NCI-H2029 treated with DMSO at 0.1 percent for 48 hours (cell line): Measurements from ENCODE around the gene APOE.
"Not testable (repeated sequence)": the region's sequence is repeated elsewhere in the genome, so short reads cannot be mapped to it uniquely, and the experiment has no call there.

Source experiments
- DNase-seq: peaks from one replicate; lab custom pipeline; 2025; lab: John Stamatoyannopoulos, UW

The APOE gene

GRCh38 chr19:44884566-44884965 lies 21.0 kb upstream of the APOE start:
- DNase-seq = no peak

DNA sequence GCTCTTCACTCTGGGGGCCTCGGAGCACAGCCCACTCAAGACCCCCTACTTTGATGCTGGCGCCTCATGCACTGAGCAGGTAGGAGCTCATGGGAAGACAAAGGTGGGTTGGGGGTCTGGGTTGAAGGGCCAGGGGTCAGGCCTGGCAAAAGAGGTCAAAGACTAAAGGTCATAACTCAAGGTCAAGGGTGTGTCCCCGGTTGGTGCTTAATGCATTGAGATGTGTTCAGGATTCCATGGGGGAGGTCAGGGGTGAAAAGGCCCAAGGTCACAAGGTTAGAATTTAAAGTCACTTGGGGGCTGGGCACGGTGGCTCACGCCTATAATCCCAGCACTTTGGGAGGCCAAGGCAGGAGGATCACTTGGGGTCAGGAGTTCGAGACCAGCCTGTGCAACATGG lies 19.5 kb upstream of the APOE start:
- DNase-seq = no peak

DNA sequence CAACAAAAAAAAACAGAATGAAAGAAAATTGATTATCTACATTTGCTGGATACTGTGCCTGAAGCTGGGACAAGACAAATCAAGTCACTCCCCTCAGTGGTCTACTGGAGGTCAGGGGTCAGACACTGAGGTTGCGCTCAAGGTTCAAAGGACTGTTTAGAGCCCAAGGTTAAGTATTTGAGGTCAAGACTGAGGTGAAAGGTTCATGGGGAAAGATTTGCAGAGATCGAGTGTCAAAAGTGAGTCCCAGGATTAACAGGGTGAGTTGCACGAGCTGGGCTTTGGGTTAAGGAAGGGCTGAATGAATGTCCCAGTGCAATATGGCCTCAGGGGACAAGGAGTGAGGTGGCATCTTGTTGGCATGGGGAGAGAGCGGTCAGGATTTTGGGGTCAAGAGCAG lies 17.9 kb upstream of the APOE start:
- DNase-seq = no peak

DNA sequence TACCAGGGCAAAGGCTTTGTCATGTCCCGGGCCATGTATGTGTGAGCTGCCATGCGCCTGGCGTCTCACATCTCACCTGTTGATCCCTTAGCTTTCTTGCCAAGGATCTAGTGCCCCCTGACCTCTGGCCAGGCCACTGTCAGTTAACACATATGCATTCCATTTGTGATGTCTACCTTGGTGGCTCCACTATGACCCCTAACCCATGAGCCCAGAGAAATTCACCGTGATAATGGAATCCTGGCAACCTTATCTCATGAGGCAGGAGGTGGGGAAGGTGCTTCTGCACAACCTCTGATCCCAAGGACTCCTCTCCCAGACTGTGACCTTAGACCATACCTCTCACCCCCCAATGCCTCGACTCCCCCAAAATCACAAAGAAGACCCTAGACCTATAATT lies 17.3 kb upstream of the APOE start:
- not testable (repeated sequence) for DNase-seq

- DNase-seq = no peak
Measured at GRCh38 chr19:44889830-44890365, 15.7 kb upstream of the APOE start.

GRCh38 chr19:44890366-44891015 lies 15.1 kb upstream of the APOE start:
- peak; percentile 100 for DNase-seq

GRCh38 chr19:44891016-44891882 lies 14.3 kb upstream of the APOE start, which contains the start of gene TOMM40:
TSS of gene TOMM40 (plus strand) at chr19:44891254. CDS start at chr19:44891416, 162 bp downstream.
- no peak for DNase-seq

- no peak for DNase-seq
Measured at GRCh38 chr19:44892932-44893331, 12.7 kb upstream of the APOE start.

DNA sequence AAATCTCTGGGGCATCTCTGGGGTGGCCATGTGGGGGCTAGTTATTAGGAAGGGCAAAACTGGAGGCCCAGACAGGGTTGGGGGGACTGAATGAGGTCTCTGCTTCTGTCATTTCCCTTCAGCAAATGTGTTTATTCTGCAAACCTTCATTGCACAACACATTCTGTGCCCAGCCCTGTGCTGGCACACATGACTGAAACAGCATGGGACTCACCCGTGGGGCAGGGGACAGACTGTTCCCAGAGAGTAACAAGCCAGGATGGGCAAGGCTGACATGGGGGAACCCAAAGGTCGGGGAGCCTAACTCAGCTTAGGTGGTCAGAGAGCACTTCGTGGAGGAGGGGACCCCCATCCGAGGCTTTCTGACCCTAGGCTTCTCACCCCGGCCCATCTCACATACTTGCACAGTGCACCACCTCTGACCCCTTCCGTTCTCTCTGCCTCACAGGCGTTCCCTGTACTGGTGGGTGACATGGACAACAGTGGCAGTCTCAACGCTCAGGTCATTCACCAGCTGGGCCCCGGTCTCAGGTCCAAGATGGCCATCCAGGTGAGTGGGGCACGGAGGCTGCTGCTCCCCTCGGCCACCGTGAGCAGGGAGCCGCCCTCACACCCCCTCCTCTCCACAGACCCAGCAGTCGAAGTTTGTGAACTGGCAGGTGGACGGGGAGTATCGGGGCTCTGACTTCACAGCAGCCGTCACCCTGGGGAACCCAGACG lies 12.1 kb upstream of the APOE start:
- no peak for DNase-seq

GRCh38 chr19:44894052-44894400 lies 11.6 kb upstream of the APOE start:
- DNase-seq = no peak

DNA sequence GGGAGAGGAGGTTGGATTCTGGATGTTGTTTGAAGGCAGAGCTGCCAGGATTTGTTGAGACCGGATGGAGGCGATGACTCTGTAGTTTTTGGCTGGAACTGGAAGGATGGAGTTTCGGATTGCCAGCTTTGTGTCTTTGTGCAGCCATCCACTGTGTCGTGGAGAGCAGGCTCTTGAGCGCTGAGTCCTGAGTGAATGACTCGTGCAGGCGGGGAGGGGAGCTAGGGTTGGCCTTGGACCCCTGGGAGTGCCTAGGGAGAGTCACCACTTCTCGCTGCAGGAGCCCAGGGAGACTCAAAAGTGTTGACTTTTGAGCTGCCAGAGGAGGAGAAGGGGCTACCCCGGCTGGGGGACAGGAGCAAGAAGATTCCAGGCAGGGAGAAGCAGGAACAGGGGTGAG lies 10.7 kb upstream of the APOE start:
- DNase-seq = no peak

GRCh38 chr19:44897835-44898234 lies 7.8 kb upstream of the APOE start:
- no peak for DNase-seq

DNA sequence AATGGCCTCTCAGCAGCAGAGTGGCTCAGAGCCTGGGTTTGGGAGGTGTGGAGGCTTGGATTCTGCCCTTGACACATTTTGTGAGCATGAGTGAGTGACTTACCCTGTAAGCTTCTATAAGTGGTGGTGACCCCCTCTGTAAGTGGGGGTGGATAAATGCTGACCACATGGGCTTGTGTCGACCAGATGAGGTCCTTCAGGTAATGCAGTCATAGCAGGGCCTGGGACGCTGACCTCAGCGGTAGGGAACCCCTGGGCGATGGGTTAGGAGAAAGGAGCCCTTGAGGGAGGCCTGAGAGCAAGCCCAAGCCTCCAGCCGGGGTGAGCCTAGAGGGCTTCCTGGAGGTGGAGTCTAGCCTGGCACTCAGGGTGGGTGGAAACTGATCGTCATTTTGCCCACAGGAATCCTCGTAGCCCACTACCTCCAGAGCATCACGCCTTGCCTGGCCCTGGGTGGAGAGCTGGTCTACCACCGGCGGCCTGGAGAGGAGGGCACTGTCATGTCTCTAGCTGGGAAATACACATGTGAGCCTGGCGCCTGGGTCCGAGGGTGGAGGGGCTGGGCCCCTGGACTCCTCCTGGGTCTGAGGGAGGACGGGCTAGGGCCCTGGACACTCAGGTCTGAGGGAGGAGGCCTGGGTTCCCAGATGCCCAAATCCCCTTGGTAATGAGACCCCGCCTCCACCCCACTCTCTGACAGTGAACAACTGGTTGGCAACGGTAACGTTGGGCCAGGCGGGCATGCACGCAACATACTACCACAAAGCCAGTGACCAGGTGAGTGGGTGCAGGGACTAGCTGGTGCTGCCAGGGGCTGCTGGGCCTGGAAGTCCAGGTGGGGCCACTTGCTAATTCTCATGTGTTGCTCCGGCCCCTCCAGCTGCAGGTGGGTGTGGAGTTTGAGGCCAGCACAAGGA lies 5.0 kb upstream of the APOE start:
- no peak for DNase-seq

- DNase-seq = no peak
Measured at GRCh38 chr19:44903216-44903601, 2.4 kb upstream of the APOE start.

- no peak for DNase-seq
Measured at GRCh38 chr19:44903602-44904425, 1.8 kb upstream of the APOE start.

GRCh38 chr19:44904426-44904994 lies 1.1 kb upstream of the APOE start:
- DNase-seq = no peak

DNA sequence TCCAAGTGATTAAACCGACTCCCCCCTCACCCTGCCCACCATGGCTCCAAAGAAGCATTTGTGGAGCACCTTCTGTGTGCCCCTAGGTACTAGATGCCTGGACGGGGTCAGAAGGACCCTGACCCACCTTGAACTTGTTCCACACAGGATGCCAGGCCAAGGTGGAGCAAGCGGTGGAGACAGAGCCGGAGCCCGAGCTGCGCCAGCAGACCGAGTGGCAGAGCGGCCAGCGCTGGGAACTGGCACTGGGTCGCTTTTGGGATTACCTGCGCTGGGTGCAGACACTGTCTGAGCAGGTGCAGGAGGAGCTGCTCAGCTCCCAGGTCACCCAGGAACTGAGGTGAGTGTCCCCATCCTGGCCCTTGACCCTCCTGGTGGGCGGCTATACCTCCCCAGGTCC lies 2.0 kb downstream of the APOE start:
- no peak for DNase-seq

GRCh38 chr19:44908074-44908835 lies 2.7 kb downstream of the APOE start:
- no peak for DNase-seq

GRCh38 chr19:44908836-44909261 lies 3.3 kb downstream of the APOE start:
- no peak for DNase-seq

DNA sequence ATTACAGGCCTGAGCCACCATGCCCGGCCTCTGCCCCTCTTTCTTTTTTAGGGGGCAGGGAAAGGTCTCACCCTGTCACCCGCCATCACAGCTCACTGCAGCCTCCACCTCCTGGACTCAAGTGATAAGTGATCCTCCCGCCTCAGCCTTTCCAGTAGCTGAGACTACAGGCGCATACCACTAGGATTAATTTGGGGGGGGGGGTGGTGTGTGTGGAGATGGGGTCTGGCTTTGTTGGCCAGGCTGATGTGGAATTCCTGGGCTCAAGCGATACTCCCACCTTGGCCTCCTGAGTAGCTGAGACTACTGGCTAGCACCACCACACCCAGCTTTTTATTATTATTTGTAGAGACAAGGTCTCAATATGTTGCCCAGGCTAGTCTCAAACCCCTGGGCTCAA lies 4.2 kb downstream of the APOE start:
- no peak for DNase-seq
